ENCODE measurements around the gene TTC13. TPM values are rescaled to one million over a fixed set of nuclear protein-coding genes. Genes with fewer than 3 reads are reported as not detected.

The TTC13 gene
- total and polyA plus RNA-seq, 12 donors = 6.6 to 20.7 (median 10.7) TPM

- TF ChIP-seq CTCF (IDR thresholded peaks at IDR 0.05) (no peak), POLR2A (IDR thresholded peaks at IDR 0.05) (no peak)
- peak in 3 of 7 donors; percentile 20 to 61 (median 43) for DNase-seq
- 59 to 76% (median 71%) methylated on average over 5 of the region's 5 CpGs for WGBS, 4 donors
- H3K9me3 ChIP-seq (replicated peaks in 1 of 3) = no peaks in the 10 kb centered on the region
- H3K4me3 ChIP-seq = no peak overlapping the region
- intact Hi-C loops (cut with DNase I) = no loop called here
- peaks cover 0 to 3% of the 10 kb centered on the region in 2 donors for H3K36me3 ChIP-seq (replicated peaks in 1 of 2)
- no peaks in the 10 kb centered on the region for H3K27me3 ChIP-seq
- peaks cover 0 to 10% of the 10 kb centered on the region in 2 donors for H3K4me1 ChIP-seq (replicated peaks in 1 of 2)
- peak overlapping the region in 2 of 5 donors; percentile 18 to 23 for H3K27ac ChIP-seq
Measured at GRCh38 chr1:230899841-230900251, 78.8 kb downstream of the TTC13 start.

GRCh38 chr1:230898748-230899147, 79.9 kb downstream of the TTC13 start:
- intact Hi-C loops (cut with DNase I) = no loop called here
- no peaks in the 10 kb centered on the region for H3K36me3 ChIP-seq (replicated peaks in 1 of 2)
- H3K4me1 ChIP-seq (replicated peaks in 1 of 2) = peaks cover 0 to 10% of the 10 kb centered on the region in 2 donors
- peaks cover 3% of the 10 kb centered on the region for H3K27me3 ChIP-seq
- H3K4me3 ChIP-seq = no peak overlapping the region
- 82 to 92% (median 87%) methylated on average over 8 of the region's 8 CpGs for WGBS, 4 donors
- no peaks in the 10 kb centered on the region for H3K9me3 ChIP-seq (replicated peaks in 1 of 3)
- H3K27ac ChIP-seq = peak overlapping the region in 1 of 5 donors; percentile 16
- peak in 1 of 7 donors; percentile 27 for DNase-seq
- no peak for TF ChIP-seq POLR2A (IDR thresholded peaks at IDR 0.05)
- TF ChIP-seq CTCF (IDR thresholded peaks at IDR 0.05) = no peak

- 89 to 93% (median 92%) methylated on average over 4 of the region's 4 CpGs for WGBS, 4 donors
- Histone ChIP-seq H3K4me3 (no peak overlapping the region), H3K27me3 (peaks cover 9% of the 10 kb centered on the region), H3K27ac (peak overlapping the region in 2 of 5 donors; percentile 22 to 41), H3K9me3 (replicated peaks in 1 of 3) (no peaks in the 10 kb centered on the region), H3K36me3 (replicated peaks in 1 of 2) (no peaks in the 10 kb centered on the region), H3K4me1 (replicated peaks in 1 of 2) (peaks cover 0 to 10% of the 10 kb centered on the region in 2 donors)
- intact Hi-C loops (cut with DNase I) = no loop called here
- no peak for TF ChIP-seq POLR2A (IDR thresholded peaks at IDR 0.05)
- TF ChIP-seq CTCF (IDR thresholded peaks at IDR 0.05) = no peak
- no peak for DNase-seq
Measured at GRCh38 chr1:230898144-230898543, 80.5 kb downstream of the TTC13 start.

- no peaks in the 10 kb centered on the region for H3K9me3 ChIP-seq (replicated peaks in 1 of 3)
- peak overlapping the region in 1 of 5 donors; percentile 41 for H3K27ac ChIP-seq
- H3K4me3 ChIP-seq = no peak overlapping the region
- WGBS, 4 donors = 45 to 67% (median 61%) methylated on average over 1 of the region's 1 CpG
- H3K4me1 ChIP-seq (replicated peaks in 1 of 2) = peaks cover 0 to 10% of the 10 kb centered on the region in 2 donors
- peaks cover 13% of the 10 kb centered on the region for H3K27me3 ChIP-seq
- intact Hi-C loops (cut with DNase I) = no loop called here
- H3K36me3 ChIP-seq (replicated peaks in 1 of 2) = no peaks in the 10 kb centered on the region
- no peak for DNase-seq
- TF ChIP-seq POLR2A (IDR thresholded peaks at IDR 0.05) (no peak), CTCF (IDR thresholded peaks at IDR 0.05) (no peak)
Measured at GRCh38 chr1:230896779-230897178, 81.9 kb downstream of the TTC13 start.

All from adrenal gland (tissue), 12 donors.